HL-60 (cell line): ENCODE results near the gene LSM12.

ENCODE experiments used
- DNase-seq, 2 experiments: peaks; one replicate each; pipeline ENCODE4 v3.0.0-alpha.2; 2010 to 2020; ENCODE audit warnings: low read depth in 1 of 2, low spot score in 1 of 2
- H3K27ac ChIP-seq: fragments of 250-450 bp; sonication (Bioruptor Pico); replicated peaks from 2 replicates; pipeline ENCODE4 v1.5.1; 2020; ENCODE audit warnings: mild to moderate bottlenecking, moderate library complexity
- H3K27me3 ChIP-seq: fragments of 250-450 bp; sonication (Bioruptor Pico); 2 replicates; pipeline ENCODE4 v1.5.1; 2021; ENCODE audit warnings: mild to moderate bottlenecking, moderate library complexity; ENCODE audit not compliant: insufficient read depth, poor library complexity, severe bottlenecking
- H3K4me3 ChIP-seq: replicated peaks from 2 replicates; pipeline ENCODE4 v1.5.1; 2011; ENCODE audit warnings: mild to moderate bottlenecking, control low read depth, low read length; ENCODE audit not compliant: insufficient read depth
- CTCF ChIP-seq: IDR thresholded peaks from one replicate; pipeline ENCODE4 v1.5.1; 2011; ENCODE audit warnings: low read length, control low read depth, inconsistent platforms; ENCODE audit not compliant: insufficient read depth
- GABPA ChIP-seq: IDR thresholded peaks from 2 replicates; pipeline ENCODE4 v1.6.1; 2012; ENCODE audit warnings: low read depth
- POLR2AphosphoS5 ChIP-seq: IDR thresholded peaks from 2 replicates; pipeline ENCODE4 v1.6.1; 2012; ENCODE audit warnings: low read depth
- REST ChIP-seq: IDR thresholded peaks from 2 replicates; pipeline ENCODE4 v1.6.1; 2012; ENCODE audit warnings: low read depth; ENCODE audit not compliant: insufficient replicate concordance
- SPI1 ChIP-seq: IDR thresholded peaks from 2 replicates; pipeline ENCODE4 v1.6.1; 2012; ENCODE audit warnings: low read depth, mild to moderate bottlenecking, borderline replicate concordance

Gene LSM12

GRCh38 chr17:44077595-44077909, 11.1 kb upstream of the LSM12 start:
- Histone ChIP-seq H3K27me3 (no peaks in the 10 kb centered on the region), H3K4me3 (no peak overlapping the region), H3K27ac (peak overlapping the region; percentile 68)
- TF ChIP-seq REST: no peak
- TF ChIP-seq CTCF: no peak
- TF ChIP-seq POLR2AphosphoS5: peak; percentile 51; the same call in 1 of the 2 replicates
- peak; percentile 54; the same call in 1 of the 2 replicates for TF ChIP-seq SPI1
- TF ChIP-seq GABPA: no peak
- peak in 1 of 2 experiments; percentile 91 for DNase-seq

- Histone ChIP-seq H3K27ac (peak overlapping the region; percentile 68), H3K4me3 (no peak overlapping the region), H3K27me3 (no peaks in the 10 kb centered on the region)
- no peak for DNase-seq
- TF ChIP-seq GABPA (no peak), REST (no peak), SPI1 (no peak)
These were observed 10.5 kb upstream of the LSM12 start for GRCh38 chr17:44076716-44077594.

GRCh38 chr17:44075598-44076293, 9.3 kb upstream of the LSM12 start:
- no peak for DNase-seq
- Histone ChIP-seq H3K27ac (no peak overlapping the region), H3K27me3 (no peaks in the 10 kb centered on the region), H3K4me3 (no peak overlapping the region)
- TF ChIP-seq REST (no peak), SPI1 (no peak), POLR2AphosphoS5 (no peak), CTCF (no peak), GABPA (no peak)
